HPDE6-E6E7 (cell line): ENCODE results near the gene SDR42E2.
"Not testable (repeated sequence)": the region's sequence is repeated elsewhere in the genome, so short reads cannot be mapped to it uniquely, and the experiment has no call there.

Source experiments
- DNase-seq: peaks from one replicate; pipeline ENCODE4 v3.0.0; 2011; ENCODE audit warnings: missing footprints; ENCODE audit errors: extremely low spot score

The SDR42E2 gene

DNA sequence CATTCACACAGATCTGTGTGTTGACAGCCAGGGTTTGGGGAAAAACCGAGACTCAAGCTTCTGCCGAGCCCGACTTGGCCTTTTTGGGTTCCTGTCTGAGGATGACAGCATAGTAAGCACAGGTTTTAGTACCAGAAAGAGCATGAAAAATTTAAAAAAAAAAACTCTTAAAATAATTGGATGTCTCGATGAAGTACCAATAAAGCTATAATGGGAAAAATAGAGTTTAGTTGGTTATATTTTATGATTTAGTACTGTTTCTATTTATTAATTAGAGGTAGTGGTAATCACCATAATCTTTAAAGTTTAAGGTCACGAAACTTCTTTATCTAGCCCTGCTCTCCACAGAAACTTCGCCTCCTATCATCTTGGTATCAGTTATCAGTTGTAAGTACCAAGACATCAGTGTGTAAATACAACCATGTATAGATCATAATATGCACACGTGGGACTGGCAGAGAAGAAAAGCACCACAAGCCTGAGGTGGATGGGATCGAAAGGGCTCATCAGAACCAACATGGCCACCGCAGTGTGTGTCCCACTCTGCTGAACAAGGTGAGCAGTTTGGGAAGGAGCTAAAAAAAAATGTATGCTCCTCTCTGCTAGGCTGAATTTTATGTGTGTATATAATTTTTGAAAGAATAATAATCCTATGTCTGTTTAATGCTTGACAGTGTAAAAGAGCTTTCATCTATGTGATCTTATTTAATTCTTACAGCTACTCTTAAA lies 29.4 kb downstream of the SDR42E2 start:
- DNase-seq: no peak

- DNase-seq: no peak
These were observed 30.2 kb downstream of the SDR42E2 start for GRCh38 chr16:22192261-22193062.

DNA sequence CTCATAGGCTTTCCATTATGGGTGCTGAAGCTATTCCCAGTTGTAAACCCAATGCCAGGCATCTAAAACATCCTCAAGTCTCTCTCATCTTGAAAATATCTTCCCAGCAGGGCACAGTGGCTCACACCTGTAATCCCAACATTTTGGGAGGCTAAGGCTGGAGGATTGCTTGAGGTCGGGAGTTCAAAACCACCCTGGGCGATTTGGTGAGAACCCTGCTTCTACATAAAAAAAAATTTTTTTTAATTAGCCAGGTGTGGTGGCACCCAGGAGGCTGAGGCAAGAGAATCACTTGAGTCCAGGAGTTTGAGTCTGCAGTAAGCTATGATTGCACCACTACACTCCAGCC lies 30.7 kb downstream of the SDR42E2 start:
- no peak for DNase-seq

- no peak for DNase-seq
These were observed 32.6 kb downstream of the SDR42E2 start for GRCh38 chr16:22194707-22195444.

- no peak for DNase-seq
These were observed 33.1 kb downstream of the SDR42E2 start for GRCh38 chr16:22195445-22195694.

GRCh38 chr16:22195695-22196558 lies 33.6 kb downstream of the SDR42E2 start:
- DNase-seq: no peak

- not testable (repeated sequence) for DNase-seq
These were observed 34.4 kb downstream of the SDR42E2 start for GRCh38 chr16:22196559-22197168.

GRCh38 chr16:22198547-22199293 lies 36.4 kb downstream of the SDR42E2 start:
- no peak for DNase-seq

DNA sequence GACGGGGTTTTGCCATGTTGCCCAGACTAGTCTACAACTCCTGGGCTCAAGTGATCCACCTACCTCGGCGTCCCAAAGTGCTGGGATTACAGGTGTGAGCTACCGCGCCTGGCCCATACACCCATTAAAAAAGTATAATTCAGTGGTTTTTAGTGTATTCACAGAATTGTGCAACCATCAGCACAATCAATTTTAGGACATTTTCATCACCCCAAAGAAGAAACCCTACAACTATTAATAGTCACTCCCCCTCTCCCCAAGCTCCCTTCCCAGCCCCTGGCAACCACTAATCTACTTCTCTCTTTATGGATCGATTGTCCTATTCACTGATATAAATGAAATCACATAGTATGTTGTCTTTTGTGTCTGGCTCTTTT lies 39.9 kb downstream of the SDR42E2 start:
- no peak for DNase-seq

DNA sequence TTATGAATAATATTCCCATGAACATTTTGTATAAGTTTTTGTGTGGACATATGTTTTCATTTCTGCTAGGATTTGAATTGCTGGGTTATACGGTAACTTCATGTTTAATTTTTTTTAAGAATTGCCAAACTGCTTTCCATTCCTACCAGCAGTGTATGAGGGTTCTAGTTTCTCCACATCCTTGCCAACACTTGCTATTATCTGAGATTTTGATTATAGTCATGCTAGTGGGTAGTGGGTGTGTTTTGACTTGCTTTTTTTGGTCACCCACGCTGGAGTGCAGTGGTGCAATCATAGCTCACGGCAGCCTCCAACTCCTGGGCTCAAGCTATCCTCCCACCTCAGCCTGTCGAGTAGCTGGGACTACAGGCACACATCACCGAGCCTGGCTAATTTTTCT lies 40.8 kb downstream of the SDR42E2 start:
- no peak for DNase-seq

DNA sequence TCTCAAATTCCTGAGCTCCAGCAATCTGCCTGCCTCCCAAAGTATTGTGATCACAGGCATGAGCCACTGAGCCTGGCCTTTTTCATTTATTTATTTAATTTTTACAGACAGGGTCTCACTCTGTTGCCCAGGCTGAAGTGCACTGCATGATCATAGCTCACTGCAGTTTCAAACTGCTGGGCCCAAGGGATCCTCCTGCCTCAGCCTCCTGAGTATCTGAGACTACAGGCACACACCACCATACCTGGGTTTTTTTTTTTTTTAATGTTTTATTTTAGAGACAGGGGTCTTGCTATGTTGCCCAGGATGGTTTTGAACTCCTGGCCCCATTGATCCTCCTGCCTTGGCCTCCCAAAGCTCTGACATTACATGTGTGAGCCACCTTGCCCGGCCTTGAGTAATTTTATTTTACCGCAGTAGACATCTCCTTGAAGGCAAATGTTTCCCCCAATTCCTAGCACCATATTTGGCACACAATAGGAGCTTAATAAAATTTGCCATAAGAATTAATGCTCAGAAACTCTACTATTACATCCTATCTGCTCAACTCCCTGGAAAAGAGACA lies 41.9 kb downstream of the SDR42E2 start:
- DNase-seq: no peak

- DNase-seq: no peak
These were observed 43.3 kb downstream of the SDR42E2 start for GRCh38 chr16:22205577-22206012.

DNA sequence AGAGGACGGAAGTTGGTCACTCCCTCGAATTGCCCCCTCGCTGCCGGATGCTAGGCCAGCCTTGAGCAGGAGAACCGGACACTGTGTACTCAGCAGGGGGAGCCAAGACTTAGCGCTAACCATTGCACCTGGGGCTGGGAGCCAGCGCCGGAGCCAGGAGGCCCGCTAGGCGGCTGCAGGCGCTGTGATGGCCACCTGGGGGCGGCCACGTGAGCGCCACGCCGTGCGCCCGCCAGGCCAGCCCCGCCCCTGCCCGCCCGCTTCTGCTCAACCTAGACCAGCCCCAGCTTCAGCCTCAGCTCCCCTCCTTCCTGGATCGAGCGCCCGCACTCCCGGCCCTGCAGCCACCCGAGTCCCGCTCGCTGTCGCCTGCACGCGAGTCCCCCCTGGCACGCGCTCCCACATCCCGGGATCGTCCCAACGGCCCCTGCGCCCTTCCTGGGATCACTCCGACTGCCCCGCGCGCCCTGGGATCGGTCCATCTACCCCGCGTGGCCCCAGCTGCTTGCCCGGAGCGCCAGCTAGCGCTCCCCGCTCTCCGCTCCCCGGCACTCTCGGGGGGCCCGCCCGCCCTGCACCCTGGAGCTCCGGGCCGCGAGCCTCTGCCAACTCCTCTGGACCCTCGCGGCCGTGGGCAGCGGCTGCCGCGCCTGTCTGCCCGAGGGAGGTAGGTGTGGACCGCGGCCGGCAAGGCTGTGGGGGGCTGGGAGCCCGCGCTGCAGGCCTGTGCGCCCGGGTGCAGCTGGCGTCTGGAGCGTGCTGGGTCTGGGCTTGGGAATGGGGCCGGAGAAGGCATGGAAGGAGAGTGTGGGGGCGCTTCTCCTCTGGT lies 43.9 kb downstream of the SDR42E2 start, which contains the start of gene EEF2K:
Gene EEF2K (plus strand): TSS at position 266 of the 829 bp plus-strand sequence. CDS start 19,452 bp downstream, outside the sequence.
- peak; percentile 94 for DNase-seq

DNA sequence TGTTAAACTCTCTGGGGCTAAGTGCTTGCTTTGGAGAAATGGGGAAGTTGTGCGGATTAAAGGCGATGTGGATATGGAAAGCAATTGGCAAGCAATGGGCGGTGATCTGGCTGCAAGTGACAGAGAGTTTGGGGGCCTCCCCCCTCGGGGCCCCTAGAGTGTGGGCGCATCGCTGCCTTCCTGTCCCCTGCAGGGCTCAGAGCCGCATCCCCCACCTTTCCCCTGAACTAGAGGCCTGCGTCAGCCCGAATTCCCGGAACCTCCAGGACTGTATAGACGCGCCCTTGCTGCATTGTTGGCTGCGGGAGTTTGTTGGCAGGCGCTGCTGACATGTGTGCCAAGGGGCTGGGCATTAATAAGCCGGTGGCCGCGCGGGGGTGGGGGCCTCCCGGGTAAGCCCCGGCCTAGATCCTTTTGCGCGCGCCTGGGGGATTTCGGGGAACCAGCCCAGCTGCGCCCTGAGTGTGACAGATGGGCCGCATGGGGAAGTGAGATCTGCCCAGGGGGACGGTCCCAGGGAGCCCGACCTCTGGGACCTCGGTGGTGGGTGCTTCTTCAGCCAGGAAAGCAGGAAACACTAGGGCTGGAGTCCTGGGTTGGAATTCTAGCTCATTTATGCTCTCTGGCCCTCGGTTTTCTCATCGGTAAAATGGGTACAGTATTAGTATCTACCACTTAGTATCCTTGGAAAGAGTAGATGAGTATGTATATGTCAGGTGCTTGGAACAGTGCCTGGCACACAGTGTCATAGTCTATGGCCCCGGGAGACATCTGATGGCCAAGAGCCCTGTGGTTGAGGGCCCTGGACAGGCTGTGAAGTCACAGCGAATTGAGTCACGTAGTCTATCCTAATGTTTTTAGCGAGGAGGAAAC lies 44.8 kb downstream of the SDR42E2 start:
- DNase-seq: no peak

DNA sequence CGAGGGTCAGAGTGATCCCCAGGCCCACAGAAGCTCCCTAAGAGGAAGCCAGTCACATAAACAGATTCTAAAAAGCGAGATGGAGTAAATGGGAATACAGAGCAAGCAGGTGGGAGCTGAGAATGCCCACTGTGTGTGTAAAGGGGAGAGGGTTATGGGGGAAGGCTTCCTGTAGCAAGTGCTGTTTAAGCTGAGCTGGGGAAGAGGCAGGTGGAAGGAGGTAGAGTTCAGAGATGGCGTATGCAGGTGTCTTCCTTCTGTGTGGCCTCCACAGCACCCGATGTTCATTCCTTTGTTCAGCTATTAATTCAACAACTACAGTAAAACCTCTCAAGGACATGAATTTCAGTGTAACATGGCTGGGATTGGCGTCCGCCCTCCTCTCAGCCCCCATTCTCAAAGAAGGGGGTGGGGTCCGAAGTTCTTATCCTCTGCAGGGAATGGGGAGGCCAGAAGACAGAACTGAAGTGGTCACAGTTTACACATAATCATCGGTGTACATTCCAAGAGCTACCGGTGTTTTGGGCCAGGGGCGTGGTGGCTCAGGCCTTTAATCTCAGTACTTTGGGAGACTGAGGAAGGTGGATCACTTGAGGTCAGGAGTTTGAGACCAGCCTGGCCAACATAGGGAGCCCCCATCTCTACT lies 45.5 kb downstream of the SDR42E2 start:
- no peak for DNase-seq

GRCh38 chr16:22210285-22210684 lies 48.0 kb downstream of the SDR42E2 start:
- DNase-seq: no peak

DNA sequence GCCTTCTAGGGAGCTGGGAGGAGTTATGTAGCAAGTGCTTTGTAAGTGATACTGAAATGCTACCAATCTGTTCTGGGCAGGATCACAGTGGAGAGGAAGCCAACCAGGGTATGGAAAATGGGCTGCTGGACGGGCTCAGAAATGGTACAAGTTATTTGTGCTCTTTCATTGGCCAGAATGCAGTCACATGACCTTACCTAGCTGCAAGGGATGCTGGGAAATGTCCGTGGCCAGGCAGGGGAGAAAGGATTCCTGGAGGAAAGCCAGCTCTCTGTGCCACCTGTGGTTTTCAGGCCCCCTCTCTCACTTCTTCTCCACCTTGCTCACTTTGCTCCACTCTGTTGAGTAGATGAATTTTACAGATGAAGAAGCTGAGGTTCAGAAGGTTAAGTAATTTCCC lies 48.5 kb downstream of the SDR42E2 start:
- no peak for DNase-seq

GRCh38 chr16:22213236-22213635 lies 50.9 kb downstream of the SDR42E2 start:
- no peak for DNase-seq
